GM12892 (cell line): ENCODE measurements around the gene TSPEAR.

ENCODE experiments used
- POLR2A ChIP-seq: IDR thresholded peaks from 2 replicates; pipeline ENCODE4 v1.6.1; 2011; ENCODE audit warnings: low read depth, low read length, control low read depth
- POLR2AphosphoS5 ChIP-seq: IDR thresholded peaks from 2 replicates; pipeline ENCODE4 v1.6.1; 2011; ENCODE audit warnings: low read depth, low read length, control low read depth

GRCh38 chr21:44517175-44517899 lies 194.0 kb downstream of the TSPEAR start:
- no peak for TF ChIP-seq POLR2A
- TF ChIP-seq POLR2AphosphoS5, result no peak
